Suprapubic skin (tissue), 4 donors: ENCODE data around the gene GOLGA2.

ENCODE experiments used
- CTCF ChIP-seq, 2 donors: fragments of 200-600 bp in 1 of 2; fragments of 450-650 bp in 1 of 2; sonication (generic) in 1 of 2; IDR thresholded peaks; one replicate each; pipeline ENCODE4 v1.5.1; 2016 to 2019; ENCODE audit warnings: antibody characterized with exemption in 2 of 2, mild to moderate bottlenecking in 1 of 2, moderate library complexity in 1 of 2
- EP300 ChIP-seq: sonication (generic); formaldehyde crosslinking; IDR thresholded peaks from one replicate; pipeline ENCODE4 v1.6.1; 2017; ENCODE audit warnings: antibody characterized with exemption
- POLR2A ChIP-seq, 2 donors: fragments of 450-650 bp; IDR thresholded peaks; one replicate each; pipeline ENCODE4 v1.6.1; 2017; ENCODE audit warnings: antibody characterized with exemption in 2 of 2, mild to moderate bottlenecking in 2 of 2, moderate library complexity in 2 of 2
- POLR2AphosphoS5 ChIP-seq, 3 donors: sonication (generic); formaldehyde crosslinking; IDR thresholded peaks; one replicate each; pipeline ENCODE4 v1.6.1; 2017; ENCODE audit warnings: antibody characterized with exemption in 3 of 3

GRCh38 chr9:128292009-128292408 is 16.2 kb upstream of the GOLGA2 start:
- TF ChIP-seq CTCF (IDR thresholded peaks at IDR 0.05) = no peak
- TF ChIP-seq POLR2AphosphoS5 (IDR thresholded peaks at IDR 0.05) = no peak
- no peak for TF ChIP-seq POLR2A (IDR thresholded peaks at IDR 0.05)
- TF ChIP-seq EP300 = no peak
